GM12864 (cell line): Measurements from ENCODE around the gene CALM3.

Experiments
- DNase-seq: peaks from one replicate; pipeline ENCODE4 v3.0.0-alpha.2; 2011; ENCODE audit warnings: low read depth
- H3K4me3 ChIP-seq: 2 replicates; pipeline ENCODE4 v1.5.1; 2011; ENCODE audit warnings: mild to moderate bottlenecking, low read depth, low read length, control low read depth
- CTCF ChIP-seq: IDR thresholded peaks from 2 replicates; pipeline ENCODE4 v1.5.1; 2011; ENCODE audit warnings: low read depth, mild to moderate bottlenecking, moderate library complexity, low read length, control low read depth, inconsistent platforms; ENCODE audit errors: missing control alignments

The CALM3 gene

GRCh38 chr19:46600384-46601317 lies 479 bp upstream of the CALM3 start:
- DNase-seq: peak; percentile 96
- H3K4me3 ChIP-seq: peak overlapping the region; percentile 98
- TF ChIP-seq CTCF: no peak

- no peak for TF ChIP-seq CTCF
- peak overlapping the region; percentile 98 for H3K4me3 ChIP-seq
- no peak for DNase-seq
Measured at GRCh38 chr19:46602392-46603194, 1.5 kb downstream of the CALM3 start.

- TF ChIP-seq CTCF: no peak
- DNase-seq: no peak
- H3K4me3 ChIP-seq: peak overlapping the region; percentile 98
Measured at GRCh38 chr19:46603195-46603637, 2.1 kb downstream of the CALM3 start.

- TF ChIP-seq CTCF: no peak
- DNase-seq: no peak
- H3K4me3 ChIP-seq: no peak overlapping the region; the same call in 1 of the 2 replicates
Measured at GRCh38 chr19:46603752-46604231, 2.7 kb downstream of the CALM3 start.

GRCh38 chr19:46604781-46605355 lies 3.7 kb downstream of the CALM3 start:
- DNase-seq: no peak
- H3K4me3 ChIP-seq: no peak overlapping the region
- TF ChIP-seq CTCF: no peak

GRCh38 chr19:46605356-46605821 lies 4.3 kb downstream of the CALM3 start:
- no peak for DNase-seq
- no peak for TF ChIP-seq CTCF
- H3K4me3 ChIP-seq: no peak overlapping the region
